GM12878 (cell line): ENCODE data around the gene SMIM13. TPM values are rescaled to one million over a fixed set of nuclear protein-coding genes. Genes with fewer than 3 reads are reported as not detected.

Experiments used
- BHLHE40 ChIP-seq, 2 experiments: fragments of 450-650 bp in 1 of 2; IDR thresholded peaks; 2 replicates each; pipeline ENCODE4 v1.6.1; 2011 to 2017; ENCODE audit warnings: low read depth in 2 of 2, borderline replicate concordance in 1 of 2, improper control_type of control experiment in 1 of 2, low read length in 1 of 2, mild to moderate bottlenecking in 1 of 2
- E2F4 ChIP-seq: IDR thresholded peaks from 2 replicates; pipeline ENCODE4 v1.6.1; 2012; ENCODE audit warnings: low read depth, low read length, improper control_type of control experiment
- FOXM1 ChIP-seq: IDR thresholded peaks from 2 replicates; pipeline ENCODE4 v1.6.1; 2012; ENCODE audit warnings: low read depth, mild to moderate bottlenecking, inconsistent platforms, low read length, moderate library complexity
- IKZF1 ChIP-seq: fragments of 450-650 bp; conservative IDR thresholded peaks from 2 replicates; pipeline ENCODE4 v1.6.1; 2017; ENCODE audit warnings: antibody characterized with exemption, mild to moderate bottlenecking
- IKZF2 ChIP-seq, 2 experiments: fragments of 450-650 bp; IDR thresholded peaks; 2 replicates each; pipeline ENCODE4 v1.6.1; 2017; ENCODE audit warnings: mild to moderate bottlenecking in 2 of 2, moderate library complexity in 2 of 2
- MEF2A ChIP-seq: IDR thresholded peaks from 2 replicates; pipeline ENCODE4 v1.6.1; 2011; ENCODE audit warnings: low read depth, mild to moderate bottlenecking, low read length, moderate library complexity; ENCODE audit not compliant: insufficient read depth
- MTA2 ChIP-seq: fragments of 450-650 bp; IDR thresholded peaks from 2 replicates; pipeline ENCODE4 v1.6.1; 2016; ENCODE audit warnings: low read depth, mild to moderate bottlenecking, moderate library complexity
- NBN ChIP-seq: fragments of 450-650 bp; IDR thresholded peaks from 2 replicates; pipeline ENCODE4 v1.6.1; 2016
- NFYA ChIP-seq: IDR thresholded peaks from 2 replicates; pipeline ENCODE4 v1.6.1; 2011; ENCODE audit warnings: low read depth, mild to moderate bottlenecking, low read length, improper control_type of control experiment, borderline replicate concordance
- SIX5 ChIP-seq: IDR thresholded peaks from 2 replicates; pipeline ENCODE4 v1.6.1; 2011; ENCODE audit warnings: mild to moderate bottlenecking, low read depth, low read length, moderate library complexity; ENCODE audit not compliant: severe bottlenecking
- SMC3 ChIP-seq: IDR thresholded peaks from 2 replicates; pipeline ENCODE4 v1.6.1; 2011; ENCODE audit warnings: low read length, improper control_type of control experiment, borderline replicate concordance
- YY1 ChIP-seq: IDR thresholded peaks from 2 replicates; pipeline ENCODE4 v1.6.1; 2011; ENCODE audit warnings: low read depth, mild to moderate bottlenecking, low read length
- ZBTB11 ChIP-seq: fragments of 450-650 bp; formaldehyde crosslinking; IDR thresholded peaks from 2 replicates; pipeline ENCODE4 v1.5.0; 2022; ENCODE audit warnings: mild to moderate bottlenecking, missing genetic modification characterization
- ZNF592 ChIP-seq: fragments of 450-650 bp; IDR thresholded peaks from 2 replicates; pipeline ENCODE4 v1.6.1; 2017; ENCODE audit warnings: mild to moderate bottlenecking, moderate library complexity
- polyA plus RNA-seq, 11 experiments: library from polyadenylated mRNA; depleted of rRNA in 4 of 11; unstranded in 6 of 11; stranded (reverse) in 5 of 11; fragments of >200 nt; fragmentation: Nextera tagmentation in 4 of 11; fragmentation: Illumina TruSeq in 1 of 11; extraction: Ambion mirVana in 4 of 11; extraction: Trizol in 1 of 11; gene quantifications; 1 replicate in 1 of 11; 2 replicates in 10 of 11; pipeline versions ENCODE4 v1.2.1 to v1.2.3, GENCODE V29; 2011 to 2016; ENCODE audit warnings: inconsistent platforms in 2 of 11, missing spikeins in 2 of 11, low read depth in 1 of 11
- total RNA-seq, 4 experiments: library from RNA; depleted of rRNA in 3 of 4; stranded (reverse); fragments of >200 nt in 3 of 4; fragmentation: Illumina TruSeq in 1 of 4; extraction: Trizol in 1 of 4; gene quantifications; 2 replicates each; pipeline versions ENCODE4 v1.2.1 to v1.2.3, GENCODE V29; 2013 to 2021
- TF ChIP-seq, protein P1 (sequence below): fragments of 450-650 bp; IDR thresholded peaks from 2 replicates; pipeline ENCODE4 v1.6.1; 2017; ENCODE audit warnings: mild to moderate bottlenecking, low read depth, inconsistent platforms; ENCODE audit not compliant: poor library complexity, severe bottlenecking
- TF ChIP-seq, protein P2 (sequence below), 3 experiments: IDR thresholded peaks in 2 of 3; conservative IDR thresholded peaks in 1 of 3; 2 replicates each; pipeline ENCODE4 v1.5.1; 2011; ENCODE audit warnings: low read depth in 3 of 3, low read length in 3 of 3, mild to moderate bottlenecking in 3 of 3, control low read depth in 2 of 3, moderate library complexity in 2 of 3, inconsistent platforms in 1 of 3, mixed read lengths in 1 of 3; ENCODE audit not compliant: control insufficient read depth in 2 of 3, insufficient read depth in 1 of 3; ENCODE audit errors: extremely low read depth in 1 of 3

Gene SMIM13
- total and polyA plus RNA-seq, 10 of the 15 experiments (the other 5 are each of a cell fraction or from before 2014, with no cell fraction given) = 2.0 to 8.5 (median 4.7) TPM

DNA sequence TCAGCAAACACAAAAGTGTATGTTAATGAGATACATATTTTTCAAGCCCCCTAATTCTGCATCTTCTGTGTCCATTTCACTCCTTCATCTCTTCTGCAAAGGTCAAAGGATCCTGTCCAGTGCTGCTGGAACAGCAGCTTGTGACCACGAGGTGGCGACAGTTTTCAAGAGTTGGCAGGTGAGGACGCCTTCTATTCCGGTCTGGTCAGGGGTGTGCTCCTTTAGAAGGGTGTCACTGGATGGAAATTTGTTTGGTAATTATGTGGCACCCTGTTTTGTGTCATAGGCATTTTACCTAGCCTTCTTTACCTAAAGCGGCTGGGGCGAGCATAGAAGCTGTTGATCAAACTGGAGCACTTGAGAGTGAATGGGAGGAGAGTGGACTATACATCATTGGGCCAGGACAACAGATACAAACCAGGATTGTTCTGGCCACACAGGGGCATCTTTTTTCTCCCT is 50.8 kb downstream of the SMIM13 start (continued):
- TF ChIP-seq ZNF592 (peak; percentile 51; the same call in 1 of the 2 replicates), MTA2 (peak; percentile 43; the same call in 1 of the 2 replicates), MEF2A (0 out of 2 replicates have a peak, but pooled peaks have one; percentile 35), FOXM1 (no peak), BHLHE40 (IDR thresholded peaks at IDR 0.05; ENCODE audit: borderline replicate concordance in 1 of 2, low read depth in 2 of 2, low read length in 1 of 2) (0 out of 4 replicates have a peak, but pooled peaks of 1 of the 2 experiments have one; percentile 4), YY1 (peak; percentile 79), IKZF1 (0 out of 2 replicates have a peak, but pooled peaks have one; percentile 13), IKZF2 (IDR thresholded peaks at IDR 0.05) (0 out of 4 replicates have a peak, but pooled peaks of 1 of the 2 experiments have one; percentile 17), ZBTB11 (CRISPR knock-in tag) (no peak), NBN (peak; percentile 40; the same call in 1 of the 2 replicates), SIX5 (no peak), SMC3 (peak; percentile 100), E2F4 (peak; percentile 23; the same call in 1 of the 2 replicates), NFYA (no peak)
- TF ChIP-seq, protein P1, sequence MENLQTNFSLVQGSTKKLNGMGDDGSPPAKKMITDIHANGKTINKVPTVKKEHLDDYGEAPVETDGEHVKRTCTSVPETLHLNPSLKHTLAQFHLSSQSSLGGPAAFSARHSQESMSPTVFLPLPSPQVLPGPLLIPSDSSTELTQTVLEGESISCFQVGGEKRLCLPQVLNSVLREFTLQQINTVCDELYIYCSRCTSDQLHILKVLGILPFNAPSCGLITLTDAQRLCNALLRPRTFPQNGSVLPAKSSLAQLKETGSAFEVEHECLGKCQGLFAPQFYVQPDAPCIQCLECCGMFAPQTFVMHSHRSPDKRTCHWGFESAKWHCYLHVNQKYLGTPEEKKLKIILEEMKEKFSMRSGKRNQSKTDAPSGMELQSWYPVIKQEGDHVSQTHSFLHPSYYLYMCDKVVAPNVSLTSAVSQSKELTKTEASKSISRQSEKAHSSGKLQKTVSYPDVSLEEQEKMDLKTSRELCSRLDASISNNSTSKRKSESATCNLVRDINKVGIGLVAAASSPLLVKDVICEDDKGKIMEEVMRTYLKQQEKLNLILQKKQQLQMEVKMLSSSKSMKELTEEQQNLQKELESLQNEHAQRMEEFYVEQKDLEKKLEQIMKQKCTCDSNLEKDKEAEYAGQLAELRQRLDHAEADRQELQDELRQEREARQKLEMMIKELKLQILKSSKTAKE = peak; percentile 41
- TF ChIP-seq, protein P2, sequence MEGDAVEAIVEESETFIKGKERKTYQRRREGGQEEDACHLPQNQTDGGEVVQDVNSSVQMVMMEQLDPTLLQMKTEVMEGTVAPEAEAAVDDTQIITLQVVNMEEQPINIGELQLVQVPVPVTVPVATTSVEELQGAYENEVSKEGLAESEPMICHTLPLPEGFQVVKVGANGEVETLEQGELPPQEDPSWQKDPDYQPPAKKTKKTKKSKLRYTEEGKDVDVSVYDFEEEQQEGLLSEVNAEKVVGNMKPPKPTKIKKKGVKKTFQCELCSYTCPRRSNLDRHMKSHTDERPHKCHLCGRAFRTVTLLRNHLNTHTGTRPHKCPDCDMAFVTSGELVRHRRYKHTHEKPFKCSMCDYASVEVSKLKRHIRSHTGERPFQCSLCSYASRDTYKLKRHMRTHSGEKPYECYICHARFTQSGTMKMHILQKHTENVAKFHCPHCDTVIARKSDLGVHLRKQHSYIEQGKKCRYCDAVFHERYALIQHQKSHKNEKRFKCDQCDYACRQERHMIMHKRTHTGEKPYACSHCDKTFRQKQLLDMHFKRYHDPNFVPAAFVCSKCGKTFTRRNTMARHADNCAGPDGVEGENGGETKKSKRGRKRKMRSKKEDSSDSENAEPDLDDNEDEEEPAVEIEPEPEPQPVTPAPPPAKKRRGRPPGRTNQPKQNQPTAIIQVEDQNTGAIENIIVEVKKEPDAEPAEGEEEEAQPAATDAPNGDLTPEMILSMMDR (IDR thresholded peaks at IDR 0.05 in 2 of 3, conservative IDR thresholded peaks at IDR 0.05 in 1 of 3; ENCODE audit: control insufficient read depth in 2 of 3, extremely low read depth in 1 of 3, insufficient read depth in 1 of 3, low read depth in 3 of 3, low read length in 3 of 3) = peak; percentile 93 to 97 (median 95)
